Left kidney (tissue), 2 donors: ENCODE data around the gene FETUB. TPM values are rescaled to one million over a fixed set of nuclear protein-coding genes. Genes with fewer than 3 reads are reported as not detected.
"Not testable (repeated sequence)": the region's sequence is repeated elsewhere in the genome, so short reads cannot be mapped to it uniquely, and the experiment has no call there.

Experiments used
- DNase-seq: peaks from one replicate; pipeline ENCODE4 v3.0.0-alpha.2; 2013
- polyA plus RNA-seq: library from polyadenylated mRNA; unstranded; fragments of 120-200 nt; gene quantifications from one replicate; pipeline ENCODE4 v1.2.1, GENCODE V29; 2013; ENCODE audit not compliant: insufficient read length

Gene FETUB
- polyA plus RNA-seq, 1 donor, result 0.28 TPM

GRCh38 chr3:186670155-186670554, 30.0 kb downstream of the FETUB start:
- no peak for DNase-seq

- no peak for DNase-seq
These were observed 30.9 kb downstream of the FETUB start for GRCh38 chr3:186671051-186671450.

- no peak for DNase-seq
These were observed 38.4 kb downstream of the FETUB start for GRCh38 chr3:186678604-186679003.

GRCh38 chr3:186679151-186679550, 39.0 kb downstream of the FETUB start:
- DNase-seq, result no peak

GRCh38 chr3:186680869-186681268, 40.7 kb downstream of the FETUB start:
- DNase-seq, result no peak

- DNase-seq, result no peak
These were observed 42.6 kb downstream of the FETUB start for GRCh38 chr3:186682812-186683211.

- DNase-seq, result no peak
These were observed 43.8 kb downstream of the FETUB start for GRCh38 chr3:186683979-186684378.

- not testable (repeated sequence) for DNase-seq
These were observed 46.3 kb downstream of the FETUB start for GRCh38 chr3:186686475-186686874.

- no peak for DNase-seq
These were observed 47.0 kb downstream of the FETUB start for GRCh38 chr3:186687120-186687651.

- DNase-seq, result not testable (repeated sequence)
These were observed 50.1 kb downstream of the FETUB start for GRCh38 chr3:186690304-186690703.

- no peak for DNase-seq
These were observed 51.5 kb downstream of the FETUB start for GRCh38 chr3:186691676-186692075.

GRCh38 chr3:186693843-186694242, 53.6 kb downstream of the FETUB start:
- no peak for DNase-seq

- no peak for DNase-seq
These were observed 54.3 kb downstream of the FETUB start for GRCh38 chr3:186694288-186695032.

- no peak for DNase-seq
These were observed 56.3 kb downstream of the FETUB start for GRCh38 chr3:186696522-186696921.

GRCh38 chr3:186697510-186697909, 57.3 kb downstream of the FETUB start:
- DNase-seq, result no peak

GRCh38 chr3:186700267-186700666, 60.1 kb downstream of the FETUB start:
- DNase-seq, result no peak

GRCh38 chr3:186702451-186702850, 62.3 kb downstream of the FETUB start:
- DNase-seq, result not testable (repeated sequence)

Other genes with a start within 250 kb of the FETUB start
- 11.6 TPM for gene CRYGS, start 96.0 kb upstream of the FETUB start, polyA plus RNA-seq
- 25.9 TPM for gene TBCCD1, start 73.1 kb upstream of the FETUB start, polyA plus RNA-seq
- 74.6 TPM for gene DNAJB11, start 69.7 kb upstream of the FETUB start, polyA plus RNA-seq
- 0.62 TPM for gene AHSG, start 27.3 kb upstream of the FETUB start, polyA plus RNA-seq
- gene HRG, start 25.6 kb downstream of the FETUB start, polyA plus RNA-seq, result 2.0 TPM
- gene KNG1, start 77.0 kb downstream of the FETUB start, polyA plus RNA-seq, result 56.9 TPM
- 869 TPM for gene EIF4A2, start 143.2 kb downstream of the FETUB start, polyA plus RNA-seq
- 74.0 TPM for gene RFC4, start 166.1 kb downstream of the FETUB start, polyA plus RNA-seq
- gene ADIPOQ, start 202.3 kb downstream of the FETUB start, polyA plus RNA-seq, result 0.07 TPM